ENCODE measurements around the gene PCDHB14. TPM values are rescaled to one million over a fixed set of nuclear protein-coding genes. Genes with fewer than 3 reads are reported as not detected.

The PCDHB14 gene
- total and polyA plus RNA-seq, 2 of the 4 experiments (the other 2 are of a cell fraction) = 0.18 to 0.36 TPM

GRCh38 chr5:141261238-141261546 lies 38.0 kb downstream of the PCDHB14 start:
- ATAC-seq (ENCODE audit: low read depth) = no peak
- H2AFZ ChIP-seq (replicated peaks; ENCODE audit: low read length, poor library complexity) = no peak overlapping the region
- H3K36me3 ChIP-seq (ENCODE audit: control insufficient read depth, insufficient read depth, low read length) = no peaks in the 10 kb centered on the region
- intact Hi-C loops (cut with micrococcal nuclease) (no loop called here), in situ Hi-C loops (cut with MboI; ENCODE audit: low sequenced_read_pairs) (no loop called here), dilution Hi-C loops (cut with HindIII; ENCODE audit: low sequenced_read_pairs, unreplicated experiment) (no loop called here)
- no peak overlapping the region for H2AK5ac ChIP-seq (ENCODE audit: low read depth, low read length)
- no peak overlapping the region for H2BK20ac ChIP-seq (ENCODE audit: low read depth, low read length)
- TF ChIP-seq RFX5 (IDR thresholded peaks at IDR 0.05; ENCODE audit: low read depth, low read length) (no peak), CHD1 (IDR thresholded peaks at IDR 0.05; ENCODE audit: low read depth, low read length) (no peak), FOS (IDR thresholded peaks at IDR 0.05; ENCODE audit: low read depth, low read length) (no peak)
- H4K5ac ChIP-seq (ENCODE audit: low read depth, low read length) = no peak overlapping the region
- no peak overlapping the region for H3K14ac ChIP-seq (replicated peaks; ENCODE audit: low read depth, low read length)
- peaks cover 48% of the 10 kb centered on the region for H3K9me3 ChIP-seq (ENCODE audit: control insufficient read depth, insufficient read depth, low read length)
- WGBS, 2 experiments (ENCODE audit: extremely low coverage in 2 of 2, insufficient read length in 1 of 2) = no CpG with 5 or more reads among the region's 1 CpG
- ChIA-PET CTCF (no interaction called here), POLR2A (ENCODE audit: unreplicated experiment) (no interaction called here)
- H3K9me1 ChIP-seq (ENCODE audit: insufficient read depth, low read length) = no peaks in the 10 kb centered on the region
- no peak overlapping the region for H3K4ac ChIP-seq (ENCODE audit: low read depth, low read length)
- H3K56ac ChIP-seq (ENCODE audit: extremely low read depth, insufficient read depth, low read length) = no peak overlapping the region
- H4K8ac ChIP-seq (ENCODE audit: low read depth in 2 of 2, low read length in 2 of 2) = no peak overlapping the region
- H3K27ac ChIP-seq (ENCODE audit: insufficient read depth, low read length) = no peak overlapping the region
- no peak overlapping the region for H2AK9ac ChIP-seq (replicated peaks; ENCODE audit: low read depth, low read length, poor library complexity)
- no peaks in the 10 kb centered on the region for H3K79me1 ChIP-seq (ENCODE audit: low read depth in 1 of 2, low read length in 2 of 2)
- H2BK120ac ChIP-seq (ENCODE audit: low read depth, low read length) = no peak overlapping the region
- no peak overlapping the region for H3K4me2 ChIP-seq (ENCODE audit: low read depth, low read length)
- no peaks in the 10 kb centered on the region for H3K27me3 ChIP-seq (ENCODE audit: control insufficient read depth, insufficient read depth, low read length)
- no peak overlapping the region for H2BK5ac ChIP-seq (ENCODE audit: low read depth, low read length, poor library complexity, severe bottlenecking)
- H3K23ac ChIP-seq (ENCODE audit: low read depth, low read length) = no peak overlapping the region
- no peak overlapping the region for H4K91ac ChIP-seq (ENCODE audit: insufficient read depth, low read depth, low read length)
- no peak overlapping the region for H3K18ac ChIP-seq (ENCODE audit: low read depth, low read length)
- no peaks in the 10 kb centered on the region for H4K20me1 ChIP-seq (ENCODE audit: insufficient read depth, low read length)
- no peak overlapping the region for H3K9ac ChIP-seq (ENCODE audit: low read depth, low read length)
- no peak for DNase-seq
- H2BK15ac ChIP-seq (ENCODE audit: low read depth, low read length) = no peak overlapping the region
- no peak overlapping the region for H3K4me3 ChIP-seq (ENCODE audit: insufficient read depth, low read depth, low read length)
- BruUV-seq (replicated peaks) = no TSS peak
- H3K4me1 ChIP-seq (ENCODE audit: control insufficient read depth, insufficient read depth, low read length) = no peaks in the 10 kb centered on the region

All from IMR-90 (cell line).